ENCODE data around the gene SCN2B.

SCN2B gene

GRCh38 chr11:118139578-118139977 lies 36.9 kb downstream of the SCN2B start:
- Histone ChIP-seq H3K36me3 (replicated peaks; ENCODE audit: insufficient read depth, low read length) (no peaks in the 10 kb centered on the region), H3K9ac (ENCODE audit: low read length) (no peak overlapping the region), H2AFZ (ENCODE audit: low read length) (no peak overlapping the region), H3K9me3 (replicated peaks; ENCODE audit: insufficient read depth, low read length) (no peaks in the 10 kb centered on the region), H3K4me1 (ENCODE audit: low read length) (no peaks in the 10 kb centered on the region), H3K27ac (ENCODE audit: low read length) (no peak overlapping the region), H4K20me1 (ENCODE audit: insufficient read depth, low read length) (no peaks in the 10 kb centered on the region), H3K4me3 (ENCODE audit: low read length) (no peak overlapping the region), H3K9me2 (replicated peaks; ENCODE audit: insufficient read depth, low read length) (no peaks in the 10 kb centered on the region), H3F3A (ENCODE audit: insufficient read depth, low read length) (no peaks in the 10 kb centered on the region), H3K4me2 (ENCODE audit: low read depth, low read length) (no peak overlapping the region), H3K79me2 (ENCODE audit: low read length) (no peaks in the 10 kb centered on the region), H3K27me3 (replicated peaks; ENCODE audit: insufficient read depth, low read length) (peaks cover 72% of the 10 kb centered on the region)
- DNase-seq = no peak
- TF ChIP-seq EZH2phosphoT487 (IDR thresholded peaks at IDR 0.05; ENCODE audit: low read length) = no peak
- no peak for TF ChIP-seq CTCF (IDR thresholded peaks at IDR 0.05; ENCODE audit: low read length)
- no peak for TF ChIP-seq EZH2 (optimal IDR thresholded peaks at IDR 0.05; ENCODE audit: low read depth, low read length)

- no peaks in the 10 kb centered on the region for H3K9me3 ChIP-seq (replicated peaks; ENCODE audit: insufficient read depth, low read length)
- no peaks in the 10 kb centered on the region for H3K9me2 ChIP-seq (replicated peaks; ENCODE audit: insufficient read depth, low read length)
- no peak overlapping the region for H3K4me3 ChIP-seq (ENCODE audit: low read length)
- no peaks in the 10 kb centered on the region for H4K20me1 ChIP-seq (ENCODE audit: insufficient read depth, low read length)
- no peak overlapping the region for H3K9ac ChIP-seq (ENCODE audit: low read length)
- no peak for TF ChIP-seq EZH2phosphoT487 (IDR thresholded peaks at IDR 0.05; ENCODE audit: low read length)
- TF ChIP-seq CTCF (IDR thresholded peaks at IDR 0.05; ENCODE audit: low read length) = no peak
- no peak for TF ChIP-seq EZH2 (optimal IDR thresholded peaks at IDR 0.05; ENCODE audit: low read depth, low read length)
- no peaks in the 10 kb centered on the region for H3K79me2 ChIP-seq (ENCODE audit: low read length)
- no peak overlapping the region for H2AFZ ChIP-seq (ENCODE audit: low read length)
- no peak overlapping the region for H3K27ac ChIP-seq (ENCODE audit: low read length)
- no peak for DNase-seq
- no peaks in the 10 kb centered on the region for H3K36me3 ChIP-seq (replicated peaks; ENCODE audit: insufficient read depth, low read length)
- H3K4me1 ChIP-seq (ENCODE audit: low read length) = no peaks in the 10 kb centered on the region
- peaks cover 68% of the 10 kb centered on the region for H3K27me3 ChIP-seq (replicated peaks; ENCODE audit: insufficient read depth, low read length)
- no peaks in the 10 kb centered on the region for H3F3A ChIP-seq (ENCODE audit: insufficient read depth, low read length)
- H3K4me2 ChIP-seq (ENCODE audit: low read depth, low read length) = no peak overlapping the region
Measured at GRCh38 chr11:118138839-118139420, 37.5 kb downstream of the SCN2B start.

GRCh38 chr11:118136801-118137200 lies 39.6 kb downstream of the SCN2B start:
- H3K4me2 ChIP-seq (ENCODE audit: low read depth, low read length) = no peak overlapping the region
- H3K9ac ChIP-seq (ENCODE audit: low read length) = no peak overlapping the region
- H3F3A ChIP-seq (ENCODE audit: insufficient read depth, low read length) = no peaks in the 10 kb centered on the region
- no peak overlapping the region for H2AFZ ChIP-seq (ENCODE audit: low read length)
- H3K9me2 ChIP-seq (replicated peaks; ENCODE audit: insufficient read depth, low read length) = no peaks in the 10 kb centered on the region
- H3K36me3 ChIP-seq (replicated peaks; ENCODE audit: insufficient read depth, low read length) = no peaks in the 10 kb centered on the region
- no peak overlapping the region for H3K27ac ChIP-seq (ENCODE audit: low read length)
- H3K27me3 ChIP-seq (replicated peaks; ENCODE audit: insufficient read depth, low read length) = peaks cover 47% of the 10 kb centered on the region
- no peaks in the 10 kb centered on the region for H3K4me1 ChIP-seq (ENCODE audit: low read length)
- no peak for TF ChIP-seq CTCF (IDR thresholded peaks at IDR 0.05; ENCODE audit: low read length)
- TF ChIP-seq EZH2 (optimal IDR thresholded peaks at IDR 0.05; ENCODE audit: low read depth, low read length) = no peak
- TF ChIP-seq EZH2phosphoT487 (IDR thresholded peaks at IDR 0.05; ENCODE audit: low read length) = no peak
- H4K20me1 ChIP-seq (ENCODE audit: insufficient read depth, low read length) = no peaks in the 10 kb centered on the region
- no peak overlapping the region for H3K4me3 ChIP-seq (ENCODE audit: low read length)
- no peaks in the 10 kb centered on the region for H3K9me3 ChIP-seq (replicated peaks; ENCODE audit: insufficient read depth, low read length)
- no peak for DNase-seq
- H3K79me2 ChIP-seq (ENCODE audit: low read length) = no peaks in the 10 kb centered on the region
